SK-N-SH (cell line): ENCODE results near the gene CLCN5. TPM values are rescaled to one million over a fixed set of nuclear protein-coding genes. Genes with fewer than 3 reads are reported as not detected.

Experiments used
- CTCF ChIA-PET: fragments of 300-600, 350-600 bp; formaldehyde crosslinking; extraction: SDS; loops from one replicate; lab custom pipeline; 2021; lab: Yijun Ruan, JAX
- POLR2A ChIA-PET: fragments of 350-600 bp; sonication (Branson Sonifier 250); formaldehyde crosslinking; extraction: SDS; loops from one replicate; lab custom pipeline; 2020; ENCODE audit warnings: antibody characterized with exemption, inconsistent platforms; lab: Yijun Ruan, JAX
- DNase-seq: peaks from one replicate; pipeline ENCODE4 v3.0.0; 2012
- H2AFZ ChIP-seq: fragments of 200-600 bp; sonication (generic); 2 replicates; pipeline ENCODE4 v1.8.1; 2016; ENCODE audit warnings: antibody characterized with exemption, mild to moderate bottlenecking, low read depth
- H3F3A ChIP-seq: fragments of 200-600 bp; sonication (generic); replicated peaks from 2 replicates; pipeline ENCODE3; 2016; ENCODE audit warnings: antibody characterized with exemption, mild to moderate bottlenecking; ENCODE audit not compliant: insufficient read depth
- H3K27ac ChIP-seq, 2 experiments: fragments of 200-500 bp in 1 of 2; fragments of 200-600 bp in 1 of 2; sonication (Bioruptor generic) in 1 of 2; sonication (generic), shearing (Covaris generic) in 1 of 2; 2 replicates each; pipeline versions ENCODE4 v1.5.1 to v1.6.1; 2014 to 2016; ENCODE audit warnings: low read depth in 2 of 2, inconsistent platforms in 1 of 2, low read length in 1 of 2, mild to moderate bottlenecking in 1 of 2, mixed read lengths in 1 of 2
- H3K27me3 ChIP-seq: fragments of 200-600 bp; sonication (generic), shearing (Covaris generic); 2 replicates; pipeline ENCODE4 v1.6.1; 2016; ENCODE audit warnings: mixed run types; ENCODE audit not compliant: insufficient read depth
- H3K36me3 ChIP-seq, 2 experiments: fragments of 200-500 bp in 1 of 2; fragments of 200-600 bp in 1 of 2; sonication (Bioruptor generic) in 1 of 2; sonication (generic) in 1 of 2; replicated peaks in 1 of 2; 2 replicates each; pipeline versions ENCODE3 to v1.5.1; 2014 to 2016; ENCODE audit warnings: low read length in 1 of 2, mild to moderate bottlenecking in 1 of 2; ENCODE audit not compliant: insufficient read depth in 2 of 2, control insufficient read depth in 1 of 2
- H3K4me1 ChIP-seq, 2 experiments: fragments of 200-500 bp in 1 of 2; fragments of 200-600 bp in 1 of 2; sonication (Bioruptor generic) in 1 of 2; sonication (generic), shearing (Covaris generic) in 1 of 2; 2 replicates each; pipeline versions ENCODE4 v1.5.1 to v1.6.1; 2014 to 2016; ENCODE audit warnings: low read depth in 1 of 2, low read length in 1 of 2, mixed run types in 1 of 2; ENCODE audit not compliant: insufficient read depth in 2 of 2, control insufficient read depth in 1 of 2
- H3K4me2 ChIP-seq: fragments of 200-600 bp; sonication (generic), shearing (Covaris generic); 2 replicates; pipeline ENCODE4 v1.6.1; 2017; ENCODE audit warnings: mixed run types
- H3K4me3 ChIP-seq, 2 experiments: fragments of 200-500 bp in 1 of 2; fragments of 200-600 bp in 1 of 2; sonication (Bioruptor generic) in 1 of 2; sonication (generic), shearing (Covaris generic) in 1 of 2; 2 replicates each; pipeline versions ENCODE4 v1.5.1 to v1.8.1; 2014 to 2016; ENCODE audit warnings: low read depth in 2 of 2, inconsistent platforms in 1 of 2, low read length in 1 of 2, mild to moderate bottlenecking in 1 of 2, mixed read lengths in 1 of 2, moderate library complexity in 1 of 2
- H3K79me2 ChIP-seq: fragments of 200-600 bp; sonication (generic); 2 replicates; pipeline ENCODE4 v1.8.1; 2017; ENCODE audit warnings: mild to moderate bottlenecking; ENCODE audit not compliant: insufficient read depth
- H3K9ac ChIP-seq: fragments of 200-600 bp; sonication (generic); 2 replicates; pipeline ENCODE4 v1.6.1; 2017; ENCODE audit warnings: mixed run types
- H3K9me2 ChIP-seq: fragments of 200-600 bp; sonication (generic); 2 replicates; pipeline ENCODE4 v1.6.1; 2017; ENCODE audit warnings: mixed run types
- H3K9me3 ChIP-seq: fragments of 200-600 bp; sonication (generic); 2 replicates; pipeline ENCODE4 v1.6.1; 2017; ENCODE audit warnings: mixed run types, mild to moderate bottlenecking, moderate library complexity
- H4K20me1 ChIP-seq: fragments of 200-600 bp; sonication (generic); 2 replicates; pipeline ENCODE4 v1.6.1; 2017; ENCODE audit warnings: mild to moderate bottlenecking, mixed run types; ENCODE audit not compliant: insufficient read depth
- ELF1 ChIP-seq: IDR thresholded peaks from 2 replicates; pipeline ENCODE4 v1.4.0; 2012
- FOSL2 ChIP-seq: IDR thresholded peaks from 2 replicates; pipeline ENCODE4 v1.4.0; 2012; ENCODE audit warnings: low read depth, mild to moderate bottlenecking, moderate library complexity, borderline replicate concordance
- FOXJ3 ChIP-seq: sonication (generic); formaldehyde crosslinking; IDR thresholded peaks from 2 replicates; pipeline ENCODE4 v1.5.1; 2020; ENCODE audit warnings: mild to moderate bottlenecking, missing genetic modification reagents
- IRF3 ChIP-seq: fragments of 150-350 bp; IDR thresholded peaks from 2 replicates; pipeline ENCODE4 v1.6.1; 2016; ENCODE audit warnings: mild to moderate bottlenecking, low read depth, low read length
- PBX3 ChIP-seq: IDR thresholded peaks from 2 replicates; pipeline ENCODE4; 2012
- RCOR1 ChIP-seq: fragments of 150-350 bp; IDR thresholded peaks from 2 replicates; pipeline ENCODE4 v1.6.1; 2017; ENCODE audit warnings: antibody characterized with exemption, low read length
- RFX5 ChIP-seq: IDR thresholded peaks from 2 replicates; pipeline ENCODE4 v1.6.1; 2012; ENCODE audit warnings: mild to moderate bottlenecking, improper control_type of control experiment, low read length
- SIN3A ChIP-seq: IDR thresholded peaks from 2 replicates; pipeline ENCODE4 v1.6.1; 2012; ENCODE audit warnings: low read depth, mild to moderate bottlenecking, low read length, moderate library complexity, borderline replicate concordance
- SMC3 ChIP-seq: IDR thresholded peaks from 2 replicates; pipeline ENCODE4 v1.6.1; 2012; ENCODE audit warnings: low read depth, low read length, improper control_type of control experiment
- TEAD4 ChIP-seq: IDR thresholded peaks from 2 replicates; pipeline ENCODE4 v1.4.0; 2012; ENCODE audit warnings: mild to moderate bottlenecking, borderline replicate concordance; ENCODE audit not compliant: insufficient read depth
- WGBS: methylation state at CpG from one replicate; pipeline ENCODE4 v1.1.6; 2017; ENCODE audit warnings: low lambda C conversion rate; 5-methylcytosine and 5-hydroxymethylcytosine counted together
- polyA plus RNA-seq, 3 experiments: library from polyadenylated mRNA; depleted of rRNA; stranded (reverse); fragments of >200 nt; gene quantifications; 2 replicates each; pipeline ENCODE4 v1.2.3, GENCODE V29; 2012

CLCN5 gene
- polyA plus RNA-seq, 1 of the 3 experiments (the other 2 are of a cell fraction): 1.7 TPM

- Histone ChIP-seq H3K27me3 (no peaks in the 10 kb centered on the region), H3K27ac (no peak overlapping the region), H3K4me1 (peaks cover 0 to 2% of the 10 kb centered on the region in 2 experiments; a peak in 2 of 4 replicates), H3K9me2 (no peaks in the 10 kb centered on the region), H3F3A (no peaks in the 10 kb centered on the region), H4K20me1 (no peaks in the 10 kb centered on the region), H3K9ac (no peak overlapping the region), H3K4me2 (no peak overlapping the region), H3K36me3 (no peaks in the 10 kb centered on the region), H3K9me3 (no peaks in the 10 kb centered on the region), H3K4me3 (no peak overlapping the region), H3K79me2 (no peaks in the 10 kb centered on the region), H2AFZ (no peak overlapping the region)
- DNase-seq: no peak
- WGBS: 37% methylated on average over 1 of the region's 1 CpG
- CTCF ChIA-PET: no interaction called here
- POLR2A ChIA-PET: no interaction called here
- TF ChIP-seq SMC3 (no peak), SIN3A (no peak), ELF1 (no peak), TEAD4 (no peak)
Observed at GRCh38 chrX:49930039-49930438, 7.6 kb downstream of the CLCN5 start.

GRCh38 chrX:49932791-49933190 is 10.4 kb downstream of the CLCN5 start:
- H2AFZ ChIP-seq: no peak overlapping the region
- no peak overlapping the region for H3K9ac ChIP-seq
- no peaks in the 10 kb centered on the region; a peak in 1 of 4 replicates for H3K4me1 ChIP-seq
- TF ChIP-seq FOSL2 (no peak), FOXJ3 (CRISPR knock-in tag) (no peak), ELF1 (no peak), RCOR1 (no peak), IRF3 (no peak), TEAD4 (no peak), PBX3 (no peak)
- TF ChIP-seq, all 33 proteins: peak for 0
- Histone ChIP-seq H3K4me3 (no peak overlapping the region), H3K79me2 (no peaks in the 10 kb centered on the region), H3K27me3 (no peaks in the 10 kb centered on the region), H3F3A (no peaks in the 10 kb centered on the region), H3K9me2 (no peaks in the 10 kb centered on the region), H3K27ac (no peak overlapping the region), H3K9me3 (no peaks in the 10 kb centered on the region), H4K20me1 (no peaks in the 10 kb centered on the region), H3K36me3 (no peaks in the 10 kb centered on the region), H3K4me2 (no peak overlapping the region)
- ChIA-PET CTCF (no interaction called here), POLR2A (no interaction called here)
- WGBS: 54% methylated on average over 2 of the region's 2 CpGs
- no peak for DNase-seq

- H3K27me3 ChIP-seq: no peaks in the 10 kb centered on the region
- no peaks in the 10 kb centered on the region; a peak in 1 of 4 replicates for H3K4me1 ChIP-seq
- CTCF ChIA-PET: no interaction called here
- H3K9me3 ChIP-seq: no peaks in the 10 kb centered on the region
- no peak overlapping the region for H3K4me2 ChIP-seq
- no peaks in the 10 kb centered on the region for H3K79me2 ChIP-seq
- H3K36me3 ChIP-seq: no peaks in the 10 kb centered on the region
- H3F3A ChIP-seq: no peaks in the 10 kb centered on the region
- no peak overlapping the region for H3K9ac ChIP-seq
- POLR2A ChIA-PET: no interaction called here
- H2AFZ ChIP-seq: no peak overlapping the region
- DNase-seq: no peak
- no peak overlapping the region for H3K4me3 ChIP-seq
- H3K9me2 ChIP-seq: no peaks in the 10 kb centered on the region
- TF ChIP-seq TEAD4 (no peak), RFX5 (no peak), FOSL2 (no peak)
- 42% methylated on average over 3 of the region's 3 CpGs for WGBS
- H3K27ac ChIP-seq: no peak overlapping the region
- no peaks in the 10 kb centered on the region for H4K20me1 ChIP-seq
Observed at GRCh38 chrX:49934148-49934547, 11.8 kb downstream of the CLCN5 start.
